Endodermal cell (in vitro differentiated cells): ENCODE results near the gene KIF1A. TPM values are rescaled to one million over a fixed set of nuclear protein-coding genes. Genes with fewer than 3 reads are reported as not detected.

ENCODE experiments used
- DNase-seq: peaks from one replicate; pipeline ENCODE4 v3.0.0-alpha.2; 2017
- H3K27ac ChIP-seq: 2 replicates; pipeline ENCODE4 v1.5.1; 2013; ENCODE audit warnings: mild to moderate bottlenecking, low read depth, low read length, moderate library complexity
- H3K27me3 ChIP-seq: 2 replicates; pipeline ENCODE4 v1.6.1; 2013; ENCODE audit warnings: mild to moderate bottlenecking, low read length, moderate library complexity; ENCODE audit not compliant: insufficient read depth, control insufficient read depth, poor library complexity, severe bottlenecking
- H3K36me3 ChIP-seq: 2 replicates; pipeline ENCODE4 v1.7.0; 2013; ENCODE audit warnings: mild to moderate bottlenecking, low read length, moderate library complexity; ENCODE audit not compliant: control insufficient read depth, insufficient read depth
- H3K4me1 ChIP-seq: one replicate; pipeline ENCODE4 v1.7.0; 2013; ENCODE audit warnings: low read length; ENCODE audit not compliant: control insufficient read depth, insufficient read depth
- H3K4me3 ChIP-seq: 2 replicates; pipeline ENCODE4 v1.5.1; 2013; ENCODE audit warnings: mild to moderate bottlenecking, low read length, moderate library complexity
- H3K9ac ChIP-seq: 2 replicates; pipeline ENCODE4 v1.6.1; 2013; ENCODE audit warnings: mild to moderate bottlenecking, low read length, moderate library complexity; ENCODE audit not compliant: poor library complexity, severe bottlenecking; ENCODE audit errors: extremely low read depth
- H3K9me3 ChIP-seq: 2 replicates; pipeline ENCODE4 v1.6.1; 2013; ENCODE audit warnings: mild to moderate bottlenecking, low read length, moderate library complexity; ENCODE audit not compliant: control insufficient read depth
- H3K27ac Mint-ChIP-seq: 2 replicates; pipeline ENCODE4 v1.8.0; 2020; ENCODE audit warnings: mixed read lengths
- H3K27me3 Mint-ChIP-seq: 2 replicates; pipeline ENCODE4 v1.8.0; 2021; ENCODE audit warnings: mild to moderate bottlenecking, mixed read lengths; ENCODE audit not compliant: insufficient read depth
- H3K36me3 Mint-ChIP-seq: 2 replicates; pipeline ENCODE4 v1.8.0; 2020; ENCODE audit warnings: low read depth, mixed read lengths
- H3K4me1 Mint-ChIP-seq: 2 replicates; pipeline ENCODE4 v1.8.0; 2020; ENCODE audit warnings: mixed read lengths
- H3K4me3 Mint-ChIP-seq: 2 replicates; pipeline ENCODE4 v1.8.0; 2020; ENCODE audit warnings: mild to moderate bottlenecking, moderate library complexity, mixed read lengths
- H3K9me3 Mint-ChIP-seq: 2 replicates; pipeline ENCODE4 v1.8.0; 2020; ENCODE audit warnings: mild to moderate bottlenecking, mixed read lengths
- CTCF ChIP-seq: fragments of 200-600 bp; sonication (generic); conservative IDR thresholded peaks from 2 replicates; pipeline ENCODE4 v1.5.0; 2021; ENCODE audit warnings: antibody characterized with exemption, mild to moderate bottlenecking
- WGBS, 2 experiments: methylation state at CpG; one replicate each; pipeline versions ENCODE4 v1.1.5 to v1.1.7; 2013; ENCODE audit warnings: missing lambda C conversion rate in 2 of 2, mixed read lengths in 1 of 2; ENCODE audit not compliant: insufficient coverage in 1 of 2, insufficient read length in 1 of 2; 5-methylcytosine and 5-hydroxymethylcytosine counted together
- total RNA-seq, 2 donors: library from RNA; stranded (reverse); fragmentation: NEBNext Ultra II Directional in 1 of 2; extraction: Animal tissue kit (Norgen Biotek cat#: 25700) in 1 of 2; gene quantifications; 2 replicates in 1 of 2; 3 replicates in 1 of 2; pipeline ENCODE4 v1.2.1, GENCODE V29; 2021

The KIF1A gene
- total RNA-seq, 2 donors from 2014 or later = 58.8 to 83.1 TPM

- Histone ChIP-seq H3K27ac (no peak overlapping the region), H3K9ac (no peak overlapping the region), H3K9me3 (no peaks in the 10 kb centered on the region), H3K27me3 (peaks cover 27% of the 10 kb centered on the region), H3K4me1 (no peaks in the 10 kb centered on the region), H3K4me3 (no peak overlapping the region), H3K36me3 (no peaks in the 10 kb centered on the region)
- TF ChIP-seq CTCF = no peak
- H3K36me3 Mint-ChIP-seq = no peaks in the 10 kb centered on the region
- WGBS, 2 experiments = 87 to 90% methylated on average over 7 to 9 of the region's 9 CpGs
- H3K4me1 Mint-ChIP-seq = no peaks in the 10 kb centered on the region
- DNase-seq = no peak
- no peak overlapping the region for H3K27ac Mint-ChIP-seq
- no peaks in the 10 kb centered on the region for H3K9me3 Mint-ChIP-seq
- H3K4me3 Mint-ChIP-seq = no peak overlapping the region
- peaks cover 37% of the 10 kb centered on the region for H3K27me3 Mint-ChIP-seq
Observed at GRCh38 chr2:240835528-240835927, 15.5 kb upstream of the KIF1A start.

GRCh38 chr2:240834377-240834975 is 14.5 kb upstream of the KIF1A start:
- no peaks in the 10 kb centered on the region for H3K4me1 Mint-ChIP-seq
- H3K9me3 ChIP-seq = no peaks in the 10 kb centered on the region
- H3K27me3 ChIP-seq = peaks cover 38% of the 10 kb centered on the region
- DNase-seq = no peak
- no peak overlapping the region for H3K27ac Mint-ChIP-seq
- no peak overlapping the region for H3K4me3 ChIP-seq
- no peak overlapping the region for H3K27ac ChIP-seq
- H3K36me3 Mint-ChIP-seq = no peaks in the 10 kb centered on the region
- no peaks in the 10 kb centered on the region for H3K36me3 ChIP-seq
- TF ChIP-seq CTCF = peak; percentile 40
- H3K9me3 Mint-ChIP-seq = no peaks in the 10 kb centered on the region
- 83 to 84% methylated on average over 6 of the region's 6 CpGs for WGBS, 2 experiments
- H3K4me3 Mint-ChIP-seq = no peak overlapping the region
- no peak overlapping the region for H3K9ac ChIP-seq
- H3K27me3 Mint-ChIP-seq = peaks cover 47% of the 10 kb centered on the region
- no peaks in the 10 kb centered on the region for H3K4me1 ChIP-seq

- WGBS, 2 experiments = 80 to 93% methylated on average over 1 to 8 of the region's 8 CpGs
- no peak overlapping the region for H3K4me3 ChIP-seq
- peaks cover 53% of the 10 kb centered on the region for H3K27me3 Mint-ChIP-seq
- H3K27ac Mint-ChIP-seq = no peak overlapping the region
- H3K4me1 ChIP-seq = no peaks in the 10 kb centered on the region
- H3K9me3 ChIP-seq = no peaks in the 10 kb centered on the region
- DNase-seq = no peak
- no peaks in the 10 kb centered on the region for H3K9me3 Mint-ChIP-seq
- H3K4me3 Mint-ChIP-seq = no peak overlapping the region
- H3K36me3 Mint-ChIP-seq = no peaks in the 10 kb centered on the region
- no peak for TF ChIP-seq CTCF
- no peak overlapping the region for H3K9ac ChIP-seq
- H3K4me1 Mint-ChIP-seq = no peaks in the 10 kb centered on the region
- peaks cover 44% of the 10 kb centered on the region for H3K27me3 ChIP-seq
- no peak overlapping the region for H3K27ac ChIP-seq
- H3K36me3 ChIP-seq = no peaks in the 10 kb centered on the region
Observed at GRCh38 chr2:240833724-240834285, 13.8 kb upstream of the KIF1A start.
